IPS-NIHi11 (cell line): ENCODE data around the gene ADAMTS8.

Experiments
- DNase-seq: peaks from one replicate; pipeline ENCODE4 v3.0.0; 2012; ENCODE audit warnings: mixed read lengths, low spot score

The ADAMTS8 gene

DNA sequence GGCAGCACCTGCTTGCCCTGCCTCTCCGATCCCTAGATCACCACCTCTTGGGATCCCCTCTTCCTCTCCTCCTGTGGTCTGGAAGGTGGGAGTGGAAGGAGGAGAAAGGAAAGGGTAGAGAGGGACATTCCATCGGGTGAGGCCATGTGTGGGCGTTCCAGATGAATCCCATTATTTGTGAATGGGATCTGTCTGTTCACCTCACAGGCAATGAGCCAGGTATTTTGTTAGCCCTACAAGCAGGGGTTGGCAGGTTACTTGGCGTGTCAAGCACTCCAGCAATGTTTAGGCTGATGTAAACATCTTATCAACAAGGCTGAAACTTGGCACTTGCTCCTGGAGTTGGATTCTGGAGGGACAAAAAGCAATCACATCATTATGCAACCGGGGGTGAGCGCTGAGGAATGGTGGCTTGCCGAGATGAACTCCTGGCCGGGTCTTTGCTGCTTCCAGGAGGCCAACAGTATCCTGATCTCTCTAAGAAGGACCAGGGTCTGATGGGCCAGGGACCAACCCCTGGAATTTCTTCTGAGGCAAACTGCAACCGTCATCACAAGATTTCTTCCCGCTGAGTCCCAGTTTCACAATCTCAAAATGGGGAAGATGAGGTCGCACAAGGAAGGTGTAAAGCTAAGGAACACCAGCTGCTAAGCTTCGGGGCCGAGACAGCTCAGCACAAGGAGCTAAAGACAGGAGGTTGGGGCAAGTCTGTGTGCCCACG is 7.8 kb downstream of the ADAMTS8 start:
- no peak for DNase-seq

GRCh38 chr11:130418756-130419155 is 9.7 kb downstream of the ADAMTS8 start:
- DNase-seq: no peak

DNA sequence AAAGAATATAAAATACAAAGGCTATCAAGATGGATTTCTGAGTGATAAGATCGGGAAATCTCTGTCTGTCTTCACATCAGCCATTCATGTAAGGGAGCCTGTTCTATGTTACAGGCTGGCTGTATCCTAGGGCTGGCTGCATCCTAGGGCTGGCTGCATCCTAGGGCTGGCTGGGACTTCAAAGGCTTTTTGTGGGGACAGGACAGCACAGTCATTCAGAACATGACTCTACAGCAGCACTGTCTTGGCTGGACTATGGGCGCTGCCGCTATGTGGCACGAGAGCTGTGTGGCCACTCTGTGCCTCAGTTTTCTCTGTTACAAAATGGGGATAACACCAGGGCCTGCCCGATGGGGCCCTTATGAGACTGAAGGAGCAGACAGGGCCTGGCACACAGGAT is 10.2 kb downstream of the ADAMTS8 start:
- DNase-seq: no peak

DNA sequence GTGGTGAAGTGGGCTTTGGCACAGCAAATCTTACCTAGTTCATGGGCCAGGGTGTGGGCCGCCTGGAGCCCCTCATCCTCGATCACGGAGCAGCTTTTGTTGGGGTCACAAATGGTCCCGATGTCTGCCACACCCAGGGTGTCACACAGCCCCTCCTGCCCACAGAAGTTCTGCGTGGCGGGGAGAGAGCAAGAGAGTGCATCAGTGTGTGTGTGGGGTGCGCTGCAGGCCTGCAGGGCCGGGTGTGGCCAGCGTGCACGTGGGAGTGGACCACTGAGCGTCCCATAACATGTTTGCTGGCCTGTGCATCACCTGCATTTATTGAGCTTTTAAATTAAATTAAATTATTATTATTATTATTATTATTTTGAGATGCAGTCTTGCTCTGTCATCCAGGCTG is 11.5 kb downstream of the ADAMTS8 start:
- no peak for DNase-seq

DNA sequence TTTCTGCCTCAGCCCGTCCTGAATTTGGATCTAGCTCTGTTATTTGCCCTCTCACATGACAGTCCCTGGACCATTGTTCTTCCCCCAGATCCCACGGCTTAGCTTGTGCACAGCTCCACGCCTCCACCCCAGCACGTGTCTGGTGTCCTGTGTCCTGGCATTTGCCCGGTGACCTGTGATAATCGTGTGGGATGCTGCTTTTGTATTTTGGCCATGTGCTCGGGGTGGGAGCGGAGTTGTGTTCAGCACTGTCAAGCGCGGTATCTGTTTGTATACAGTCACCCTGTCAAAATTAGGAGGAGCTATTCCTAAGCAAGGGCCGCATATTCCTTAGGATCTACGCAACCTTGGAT is 11.9 kb downstream of the ADAMTS8 start:
- no peak for DNase-seq

DNA sequence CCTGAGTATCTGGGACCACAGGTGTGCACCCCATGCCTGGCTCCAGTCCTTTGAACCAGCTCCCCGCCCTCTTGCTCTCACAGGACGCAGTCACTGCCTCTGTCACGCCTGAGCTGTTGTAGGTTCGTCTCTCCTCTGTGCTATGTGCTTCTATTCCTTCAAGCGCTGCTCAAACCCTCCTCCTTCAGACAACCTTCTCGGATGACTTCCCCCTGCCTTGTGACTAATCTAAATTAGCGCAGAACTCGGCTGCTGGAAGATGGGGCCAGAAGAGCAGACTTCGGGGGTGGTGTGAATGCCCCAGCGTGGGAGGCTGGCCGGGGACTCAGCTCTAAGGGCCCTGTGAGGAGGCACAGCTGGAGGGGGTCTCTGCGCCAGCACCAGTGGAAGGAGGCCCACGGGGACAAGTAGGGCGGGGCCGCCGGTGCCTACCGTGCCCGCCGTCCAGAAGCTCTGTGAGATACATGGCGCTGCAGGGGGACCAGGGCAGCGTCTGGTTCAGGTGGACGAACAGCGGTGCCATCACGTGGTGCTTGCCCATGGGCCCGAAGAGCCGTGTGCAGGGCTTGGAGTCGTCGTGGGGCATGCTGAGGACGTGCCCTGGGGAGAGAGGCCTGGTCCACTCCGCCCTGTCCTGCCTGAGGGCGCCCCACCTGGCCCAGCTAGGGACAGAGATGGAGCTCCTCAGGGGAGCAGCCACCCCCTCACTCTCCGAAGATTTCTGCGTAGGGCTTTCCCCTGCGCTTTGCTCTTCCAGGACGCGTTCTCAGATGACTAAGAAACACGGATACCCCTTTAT is 12.5 kb downstream of the ADAMTS8 start:
- DNase-seq: no peak

DNA sequence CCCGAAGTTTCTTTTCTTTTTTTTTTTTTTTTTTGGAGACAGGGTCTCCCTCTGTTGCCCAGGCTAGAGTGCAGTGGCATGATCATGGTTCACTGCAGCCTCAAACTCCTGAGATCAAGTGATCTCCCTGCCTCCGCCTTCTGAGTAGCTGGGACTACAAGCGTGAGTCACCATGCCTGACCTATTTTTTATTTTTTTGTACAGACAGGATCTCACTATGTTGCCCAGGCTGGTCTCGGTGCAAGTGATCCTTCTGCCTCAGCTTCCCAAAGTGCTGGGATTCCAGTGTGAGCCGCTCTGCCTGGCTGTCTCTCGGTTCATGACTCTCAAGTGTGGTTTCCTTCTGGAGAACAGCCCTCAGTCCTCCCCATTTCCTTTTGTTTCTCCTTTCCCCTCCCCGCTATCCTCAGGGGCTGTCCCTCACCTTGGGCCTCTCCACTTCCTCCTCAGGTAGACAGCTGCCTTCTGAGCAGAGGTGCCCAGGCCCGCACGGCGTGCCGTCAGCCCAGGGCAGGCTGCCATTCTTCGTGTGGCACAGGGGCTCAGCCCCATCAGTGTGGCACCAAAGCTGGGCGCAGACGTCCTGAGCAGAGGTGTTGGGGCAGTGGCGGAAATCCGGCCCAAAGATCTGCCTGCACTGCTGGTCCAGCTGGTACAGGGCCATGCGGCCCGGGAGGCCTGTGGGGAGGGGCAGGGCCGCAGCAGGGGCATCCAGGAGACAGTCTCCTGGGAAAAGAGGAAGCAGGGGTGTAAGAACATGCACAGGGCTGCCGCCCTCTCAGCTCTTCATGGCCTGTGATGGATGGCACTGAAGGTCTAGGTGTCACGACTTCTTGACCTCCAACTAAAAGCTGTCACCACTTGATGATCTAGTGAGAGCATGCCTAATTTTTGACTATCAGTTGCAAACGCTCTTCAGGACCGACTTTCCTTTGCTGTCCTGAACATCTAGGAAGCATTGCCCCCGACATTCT is 14.0 kb downstream of the ADAMTS8 start:
- no peak for DNase-seq

DNA sequence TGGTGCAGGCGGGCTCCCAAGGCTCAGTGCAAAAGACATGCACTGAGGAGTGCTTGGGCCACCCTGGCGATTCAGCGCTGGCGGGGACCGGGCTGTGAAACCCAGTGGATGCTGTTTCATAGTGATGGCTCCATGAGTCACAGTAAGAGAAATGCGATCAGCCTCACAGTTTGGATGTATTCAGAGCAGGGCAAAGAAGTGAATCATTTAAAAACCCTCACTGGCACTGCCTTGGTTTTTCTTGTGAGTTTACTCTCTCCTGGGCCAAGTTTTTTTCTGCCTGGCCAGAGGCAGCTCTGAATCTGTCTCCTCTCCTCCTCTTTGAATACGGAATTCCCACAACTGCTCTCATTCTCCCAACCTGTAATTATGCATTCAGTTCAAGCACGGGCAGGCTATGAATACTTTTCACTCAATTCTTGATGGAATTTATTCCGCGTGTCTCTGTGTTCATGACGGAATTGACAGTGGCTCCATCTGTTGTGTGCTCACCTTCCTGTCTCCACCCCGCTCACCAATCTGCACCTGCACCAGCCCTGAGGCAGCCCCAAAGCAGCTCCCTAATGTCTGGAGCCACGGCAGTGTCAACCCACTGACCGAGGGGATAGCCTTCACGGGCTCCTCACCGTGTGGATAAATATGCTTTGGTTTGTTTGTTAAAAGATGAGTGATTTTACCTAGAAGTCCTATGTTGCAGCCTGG is 14.9 kb downstream of the ADAMTS8 start:
- no peak for DNase-seq

- no peak for DNase-seq
These were observed 17.2 kb downstream of the ADAMTS8 start for GRCh38 chr11:130411223-130411622.

DNA sequence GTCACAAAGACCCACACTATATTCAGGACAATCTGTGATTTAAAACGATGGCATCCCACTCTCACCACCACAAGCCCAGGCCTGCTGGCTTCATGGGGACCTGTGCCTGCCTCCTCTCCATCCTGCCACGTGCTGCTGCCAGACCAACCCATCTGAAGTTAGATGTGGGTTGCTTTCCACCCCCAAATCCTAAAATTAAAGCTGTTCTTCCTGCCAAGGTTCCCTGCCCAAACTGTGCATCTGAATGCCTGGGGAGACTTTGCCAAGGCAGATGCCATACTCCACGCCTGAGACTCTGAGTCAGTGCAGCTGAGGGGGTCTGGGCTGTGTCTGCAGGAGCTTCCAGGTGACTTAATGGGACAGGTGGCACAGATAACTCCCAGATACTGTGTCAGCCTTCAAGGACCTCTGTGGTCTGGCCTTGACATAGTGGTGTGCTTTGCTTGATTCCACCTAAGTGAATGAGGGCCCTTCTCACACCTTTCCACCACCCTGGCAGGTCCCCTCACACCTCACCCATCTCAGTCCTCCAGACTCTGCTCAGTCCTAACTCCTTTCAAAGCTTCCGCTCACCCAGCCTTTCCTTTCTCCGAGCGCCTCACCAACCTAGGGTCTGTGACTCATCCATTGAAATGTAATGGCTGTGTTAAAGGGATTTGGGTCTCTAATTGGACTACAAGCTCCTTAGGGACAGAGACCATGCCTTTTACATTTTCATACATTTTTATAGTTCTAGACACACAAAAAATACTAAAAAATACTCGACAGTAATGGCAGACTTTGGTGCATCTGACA is 18.6 kb downstream of the ADAMTS8 start:
- no peak for DNase-seq

- no peak for DNase-seq
These were observed 19.5 kb downstream of the ADAMTS8 start for GRCh38 chr11:130408901-130409300.

- no peak for DNase-seq
These were observed 20.0 kb downstream of the ADAMTS8 start for GRCh38 chr11:130408401-130408890.

DNA sequence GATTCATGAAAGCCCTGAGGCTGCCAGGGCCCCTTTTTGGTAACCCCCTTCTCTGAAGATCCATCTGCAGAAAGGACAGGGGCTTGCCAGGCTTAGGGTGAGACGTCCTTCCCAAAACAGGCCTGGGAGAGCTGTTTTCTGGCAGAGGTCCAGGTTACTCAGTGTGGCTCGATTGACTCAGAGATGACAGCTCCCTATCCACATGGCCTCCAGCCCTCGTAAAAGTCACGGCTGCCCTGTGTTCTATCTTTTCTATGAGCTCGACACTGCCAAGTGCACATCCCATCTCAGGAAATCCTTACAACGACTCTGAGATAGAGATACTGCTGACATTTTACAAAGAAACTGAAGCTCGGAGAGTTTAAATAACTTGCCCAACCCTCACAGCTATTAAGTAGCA is 20.4 kb downstream of the ADAMTS8 start:
- no peak for DNase-seq

DNA sequence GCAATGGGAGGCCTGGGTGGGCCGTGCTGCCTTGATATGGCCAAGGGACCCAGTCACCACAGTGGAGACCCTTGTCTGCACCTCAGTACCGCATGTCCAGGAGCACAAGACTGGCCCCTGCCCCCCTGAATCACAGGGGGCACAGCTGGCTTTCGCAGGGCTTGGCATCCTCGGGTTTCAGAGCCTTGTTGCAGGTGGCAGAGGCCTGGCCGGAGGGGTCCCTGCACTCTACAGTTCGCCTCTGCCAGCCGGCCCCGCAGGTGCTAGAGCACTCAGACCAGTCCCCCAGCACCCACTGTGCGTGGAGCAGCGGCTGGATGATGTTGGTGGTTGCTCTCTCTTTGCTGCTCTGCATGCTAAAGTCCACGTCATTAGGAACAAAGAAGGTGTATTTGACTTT is 23.0 kb downstream of the ADAMTS8 start:
- no peak for DNase-seq

DNA sequence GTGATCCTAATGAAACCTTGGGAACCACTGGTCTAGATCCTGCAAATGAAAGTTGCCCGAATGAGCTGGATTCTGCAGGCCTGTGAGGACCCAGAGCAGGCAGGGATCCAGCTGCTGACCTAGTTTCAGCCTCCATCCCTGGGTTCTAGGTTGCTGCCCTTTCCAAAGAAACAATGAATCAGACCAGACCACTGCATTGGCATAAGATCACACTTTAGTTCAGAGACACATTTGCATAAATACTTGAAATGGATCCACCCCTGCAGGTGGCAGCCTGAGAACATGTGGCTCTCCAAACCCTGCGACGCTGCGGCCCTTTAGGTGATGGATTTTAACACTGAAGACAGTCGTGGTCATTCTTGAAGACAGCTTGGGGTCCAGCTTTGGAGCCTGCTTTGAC is 23.7 kb downstream of the ADAMTS8 start:
- no peak for DNase-seq

GRCh38 chr11:130403967-130404366 is 24.4 kb downstream of the ADAMTS8 start:
- DNase-seq: peak; percentile 56

GRCh38 chr11:130403271-130403804 is 25.1 kb downstream of the ADAMTS8 start:
- DNase-seq: peak; percentile 63

- no peak for DNase-seq
These were observed 25.8 kb downstream of the ADAMTS8 start for GRCh38 chr11:130402570-130402969.

DNA sequence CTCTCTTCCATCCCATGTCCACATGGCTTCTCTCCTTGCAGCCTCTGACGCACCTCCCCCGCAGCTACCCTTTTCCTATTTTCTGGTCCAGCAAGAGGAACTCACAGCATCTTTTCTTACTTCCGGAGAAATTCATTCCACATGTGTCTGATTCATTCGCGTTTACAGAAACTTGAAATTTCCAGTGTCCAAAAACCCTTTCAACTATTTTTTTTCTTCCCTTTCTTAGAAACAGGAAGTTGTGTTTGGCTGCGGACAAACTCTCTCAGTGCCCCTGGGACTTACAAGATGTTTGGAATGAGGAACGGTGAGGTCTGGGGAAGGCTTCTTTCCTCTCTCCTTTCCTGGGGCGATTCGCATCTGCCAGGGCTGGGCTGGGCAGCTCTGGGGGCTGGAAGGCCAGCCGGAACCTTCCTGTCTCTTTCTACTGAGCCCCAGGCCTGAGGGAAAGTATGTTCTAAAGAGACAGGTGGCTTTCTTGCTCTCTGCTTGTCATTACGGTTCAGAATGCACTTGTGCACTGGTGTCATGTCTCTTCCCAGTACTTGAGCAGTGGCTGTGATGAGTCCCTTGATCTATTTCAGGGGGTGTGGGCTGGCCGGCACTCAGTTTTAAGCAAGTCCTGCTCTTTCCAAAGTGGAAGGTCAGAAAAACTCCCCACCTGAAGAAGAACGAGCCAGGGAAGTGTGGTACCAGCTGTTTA is 27.5 kb downstream of the ADAMTS8 start:
- no peak for DNase-seq

GRCh38 chr11:130399196-130399595 is 29.2 kb downstream of the ADAMTS8 start:
- DNase-seq: no peak
